ENCODE results near the gene SMARCB1.

SMARCB1 gene

GRCh38 chr22:23833017-23833751 is 46.4 kb downstream of the SMARCB1 start:
- H2BK120ac ChIP-seq (ENCODE audit: low read depth, low read length) = no peak overlapping the region
- no peak overlapping the region for H3K27ac ChIP-seq (ENCODE audit: low read depth, low read length)
- H3K27me3 ChIP-seq (ENCODE audit: insufficient read depth, low read length, poor library complexity) = no peaks in the 10 kb centered on the region
- H4K5ac ChIP-seq (ENCODE audit: low read length) = no peak overlapping the region
- peaks cover 6% of the 10 kb centered on the region for H3K36me3 ChIP-seq (ENCODE audit: control insufficient read depth, insufficient read depth, low read length)
- no peak overlapping the region for H3K4me2 ChIP-seq (ENCODE audit: low read length)
- no peak overlapping the region for H4K8ac ChIP-seq (ENCODE audit: low read depth, low read length)
- H3K4me3 ChIP-seq (ENCODE audit: low read length) = no peak overlapping the region
- H3K4ac ChIP-seq (ENCODE audit: low read depth, low read length) = no peak overlapping the region
- H2AK5ac ChIP-seq (ENCODE audit: low read length) = no peak overlapping the region
- no peak overlapping the region for H3K23ac ChIP-seq (ENCODE audit: low read length)
- no peak overlapping the region for H3K9ac ChIP-seq (ENCODE audit: low read length)
- no peak overlapping the region for H3K56ac ChIP-seq (ENCODE audit: low read length)
- H3K79me2 ChIP-seq (ENCODE audit: control insufficient read depth, insufficient read depth, low read length) = no peaks in the 10 kb centered on the region
- no peak overlapping the region for H2BK5ac ChIP-seq (ENCODE audit: low read length)
- no peak overlapping the region for H2BK15ac ChIP-seq (replicated peaks; ENCODE audit: low read depth)
- WGBS (ENCODE audit: extremely low coverage, insufficient coverage, low lambda C conversion rate) = no CpG with 5 or more reads among the region's 16 CpGs
- DNase-seq = no peak
- peaks cover 2% of the 10 kb centered on the region for H3K4me1 ChIP-seq (ENCODE audit: control insufficient read depth, low read depth, low read length)
- peaks cover 3% of the 10 kb centered on the region for H3K79me1 ChIP-seq (ENCODE audit: low read length)
- no peak overlapping the region for H3K18ac ChIP-seq (ENCODE audit: low read length)

GRCh38 chr22:23833911-23834317 is 47.1 kb downstream of the SMARCB1 start:
- Histone ChIP-seq H3K27me3 (ENCODE audit: insufficient read depth, low read length, poor library complexity) (no peaks in the 10 kb centered on the region), H3K36me3 (ENCODE audit: control insufficient read depth, insufficient read depth, low read length) (peaks cover 6% of the 10 kb centered on the region), H3K79me1 (ENCODE audit: low read length) (peaks cover 3% of the 10 kb centered on the region), H3K23ac (ENCODE audit: low read length) (no peak overlapping the region), H2BK120ac (ENCODE audit: low read depth, low read length) (no peak overlapping the region), H3K27ac (ENCODE audit: low read depth, low read length) (no peak overlapping the region), H2AK5ac (ENCODE audit: low read length) (no peak overlapping the region), H2BK15ac (replicated peaks; ENCODE audit: low read depth) (no peak overlapping the region), H4K5ac (ENCODE audit: low read length) (no peak overlapping the region), H3K79me2 (ENCODE audit: control insufficient read depth, insufficient read depth, low read length) (no peaks in the 10 kb centered on the region), H3K9ac (ENCODE audit: low read length) (no peak overlapping the region), H3K56ac (ENCODE audit: low read length) (no peak overlapping the region), H3K4me1 (ENCODE audit: control insufficient read depth, low read depth, low read length) (peaks cover 3% of the 10 kb centered on the region), H3K18ac (ENCODE audit: low read length) (no peak overlapping the region), H3K4me2 (ENCODE audit: low read length) (no peak overlapping the region), H3K4ac (ENCODE audit: low read depth, low read length) (no peak overlapping the region), H3K4me3 (ENCODE audit: low read length) (no peak overlapping the region), H4K8ac (ENCODE audit: low read depth, low read length) (no peak overlapping the region), H2BK5ac (ENCODE audit: low read length) (no peak overlapping the region)
- no peak for DNase-seq
- WGBS (ENCODE audit: extremely low coverage, insufficient coverage, low lambda C conversion rate) = no CpG with 5 or more reads among the region's 13 CpGs

GRCh38 chr22:23834406-23834792 is 47.6 kb downstream of the SMARCB1 start:
- no peak overlapping the region for H3K4ac ChIP-seq (ENCODE audit: low read depth, low read length)
- peaks cover 6% of the 10 kb centered on the region for H3K36me3 ChIP-seq (ENCODE audit: control insufficient read depth, insufficient read depth, low read length)
- H3K23ac ChIP-seq (ENCODE audit: low read length) = no peak overlapping the region
- no peak overlapping the region for H3K4me3 ChIP-seq (ENCODE audit: low read length)
- H4K8ac ChIP-seq (ENCODE audit: low read depth, low read length) = no peak overlapping the region
- no peak overlapping the region for H3K27ac ChIP-seq (ENCODE audit: low read depth, low read length)
- no peak overlapping the region for H3K9ac ChIP-seq (ENCODE audit: low read length)
- no peak overlapping the region for H3K4me2 ChIP-seq (ENCODE audit: low read length)
- no peak overlapping the region for H2BK5ac ChIP-seq (ENCODE audit: low read length)
- no peak overlapping the region for H2BK15ac ChIP-seq (replicated peaks; ENCODE audit: low read depth)
- no peak overlapping the region for H3K56ac ChIP-seq (ENCODE audit: low read length)
- H3K4me1 ChIP-seq (ENCODE audit: control insufficient read depth, low read depth, low read length) = peaks cover 3% of the 10 kb centered on the region
- DNase-seq = no peak
- H3K79me1 ChIP-seq (ENCODE audit: low read length) = peaks cover 3% of the 10 kb centered on the region
- H3K79me2 ChIP-seq (ENCODE audit: control insufficient read depth, insufficient read depth, low read length) = no peaks in the 10 kb centered on the region
- WGBS (ENCODE audit: extremely low coverage, insufficient coverage, low lambda C conversion rate) = no CpG with 5 or more reads among the region's 3 CpGs
- H3K18ac ChIP-seq (ENCODE audit: low read length) = no peak overlapping the region
- H2AK5ac ChIP-seq (ENCODE audit: low read length) = no peak overlapping the region
- no peak overlapping the region for H4K5ac ChIP-seq (ENCODE audit: low read length)
- H3K27me3 ChIP-seq (ENCODE audit: insufficient read depth, low read length, poor library complexity) = no peaks in the 10 kb centered on the region
- H2BK120ac ChIP-seq (ENCODE audit: low read depth, low read length) = no peak overlapping the region

GRCh38 chr22:23834793-23835483 is 48.2 kb downstream of the SMARCB1 start:
- peaks cover 3% of the 10 kb centered on the region for H3K79me1 ChIP-seq (ENCODE audit: low read length)
- no peak overlapping the region for H3K4me2 ChIP-seq (ENCODE audit: low read length)
- no peak overlapping the region for H2AK5ac ChIP-seq (ENCODE audit: low read length)
- H3K79me2 ChIP-seq (ENCODE audit: control insufficient read depth, insufficient read depth, low read length) = no peaks in the 10 kb centered on the region
- H3K23ac ChIP-seq (ENCODE audit: low read length) = no peak overlapping the region
- no peak overlapping the region for H2BK5ac ChIP-seq (ENCODE audit: low read length)
- H2BK120ac ChIP-seq (ENCODE audit: low read depth, low read length) = no peak overlapping the region
- H3K27ac ChIP-seq (ENCODE audit: low read depth, low read length) = no peak overlapping the region
- peaks cover 6% of the 10 kb centered on the region for H3K36me3 ChIP-seq (ENCODE audit: control insufficient read depth, insufficient read depth, low read length)
- H4K8ac ChIP-seq (ENCODE audit: low read depth, low read length) = no peak overlapping the region
- no peaks in the 10 kb centered on the region for H3K27me3 ChIP-seq (ENCODE audit: insufficient read depth, low read length, poor library complexity)
- H3K56ac ChIP-seq (ENCODE audit: low read length) = no peak overlapping the region
- H4K5ac ChIP-seq (ENCODE audit: low read length) = no peak overlapping the region
- no peak overlapping the region for H2BK15ac ChIP-seq (replicated peaks; ENCODE audit: low read depth)
- no peak overlapping the region for H3K4ac ChIP-seq (ENCODE audit: low read depth, low read length)
- H3K4me1 ChIP-seq (ENCODE audit: control insufficient read depth, low read depth, low read length) = peaks cover 3% of the 10 kb centered on the region
- no peak overlapping the region for H3K9ac ChIP-seq (ENCODE audit: low read length)
- DNase-seq = no peak
- no peak overlapping the region for H3K18ac ChIP-seq (ENCODE audit: low read length)
- WGBS (ENCODE audit: extremely low coverage, insufficient coverage, low lambda C conversion rate) = no CpG with 5 or more reads among the region's 10 CpGs
- H3K4me3 ChIP-seq (ENCODE audit: low read length) = no peak overlapping the region

- Histone ChIP-seq H2AK5ac (ENCODE audit: low read length) (no peak overlapping the region), H3K4me1 (ENCODE audit: control insufficient read depth, low read depth, low read length) (peaks cover 3% of the 10 kb centered on the region), H3K4ac (ENCODE audit: low read depth, low read length) (no peak overlapping the region), H4K8ac (ENCODE audit: low read depth, low read length) (no peak overlapping the region), H2BK120ac (ENCODE audit: low read depth, low read length) (no peak overlapping the region), H3K27me3 (ENCODE audit: insufficient read depth, low read length, poor library complexity) (no peaks in the 10 kb centered on the region), H4K5ac (ENCODE audit: low read length) (no peak overlapping the region), H2BK15ac (replicated peaks; ENCODE audit: low read depth) (no peak overlapping the region), H3K36me3 (ENCODE audit: control insufficient read depth, insufficient read depth, low read length) (peaks cover 6% of the 10 kb centered on the region), H3K9ac (ENCODE audit: low read length) (no peak overlapping the region), H3K18ac (ENCODE audit: low read length) (no peak overlapping the region), H3K23ac (ENCODE audit: low read length) (no peak overlapping the region), H3K4me2 (ENCODE audit: low read length) (no peak overlapping the region), H3K27ac (ENCODE audit: low read depth, low read length) (no peak overlapping the region), H3K4me3 (ENCODE audit: low read length) (no peak overlapping the region), H3K56ac (ENCODE audit: low read length) (no peak overlapping the region), H2BK5ac (ENCODE audit: low read length) (no peak overlapping the region), H3K79me2 (ENCODE audit: control insufficient read depth, insufficient read depth, low read length) (no peaks in the 10 kb centered on the region), H3K79me1 (ENCODE audit: low read length) (peaks cover 3% of the 10 kb centered on the region)
- no CpG with 5 or more reads among the region's 11 CpGs for WGBS (ENCODE audit: extremely low coverage, insufficient coverage, low lambda C conversion rate)
- no peak for DNase-seq
These were observed 48.8 kb downstream of the SMARCB1 start for GRCh38 chr22:23835484-23836144.
